Kidney capillary endothelial cell (primary cell): ENCODE results near the gene IRF1.
"Not testable (repeated sequence)": the region's sequence is repeated elsewhere in the genome, so short reads cannot be mapped to it uniquely, and the experiment has no call there.

ENCODE experiments used
- DNase-seq: peaks from one replicate; pipeline ENCODE4 v3.0.0-alpha.2; 2018; ENCODE audit warnings: low spot score

The IRF1 gene

DNA sequence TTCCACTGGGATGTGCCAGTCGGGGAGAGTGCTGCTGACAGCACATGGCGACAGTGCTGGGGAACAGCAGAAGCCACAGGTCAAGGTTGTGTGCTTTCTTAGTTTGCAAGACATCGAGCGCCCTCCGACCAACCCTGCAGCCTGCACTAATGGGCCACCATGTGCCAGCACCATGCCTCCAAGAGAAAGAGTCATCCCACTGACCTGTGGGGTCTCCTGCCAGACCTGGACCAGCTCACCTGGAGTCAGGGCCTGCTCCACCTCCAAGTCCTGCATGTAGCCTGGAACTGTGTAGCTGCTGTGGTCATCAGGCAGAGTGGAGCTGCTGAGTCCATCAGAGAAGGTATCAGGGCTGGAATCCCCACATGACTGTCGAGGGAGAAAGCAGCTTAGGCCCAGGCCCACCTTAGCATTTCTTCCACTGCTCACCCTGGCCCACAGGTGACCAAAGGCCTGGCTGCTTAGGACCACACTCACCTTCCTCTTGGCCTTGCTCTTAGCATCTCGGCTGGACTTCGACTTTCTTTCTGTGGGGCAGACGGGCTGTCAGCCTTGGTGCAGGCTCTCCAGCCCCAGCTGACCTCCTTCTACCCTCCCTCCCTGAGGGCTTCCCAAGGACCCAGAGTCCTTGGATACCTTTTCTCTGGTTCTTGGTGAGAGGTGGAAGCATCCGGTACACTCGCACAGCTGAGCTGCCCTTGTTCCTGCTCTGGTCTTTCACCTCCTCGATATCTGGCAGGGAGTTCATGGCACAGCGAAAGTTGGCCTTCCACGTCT lies 4.1 kb downstream of the IRF1 start:
- DNase-seq, result no peak

DNA sequence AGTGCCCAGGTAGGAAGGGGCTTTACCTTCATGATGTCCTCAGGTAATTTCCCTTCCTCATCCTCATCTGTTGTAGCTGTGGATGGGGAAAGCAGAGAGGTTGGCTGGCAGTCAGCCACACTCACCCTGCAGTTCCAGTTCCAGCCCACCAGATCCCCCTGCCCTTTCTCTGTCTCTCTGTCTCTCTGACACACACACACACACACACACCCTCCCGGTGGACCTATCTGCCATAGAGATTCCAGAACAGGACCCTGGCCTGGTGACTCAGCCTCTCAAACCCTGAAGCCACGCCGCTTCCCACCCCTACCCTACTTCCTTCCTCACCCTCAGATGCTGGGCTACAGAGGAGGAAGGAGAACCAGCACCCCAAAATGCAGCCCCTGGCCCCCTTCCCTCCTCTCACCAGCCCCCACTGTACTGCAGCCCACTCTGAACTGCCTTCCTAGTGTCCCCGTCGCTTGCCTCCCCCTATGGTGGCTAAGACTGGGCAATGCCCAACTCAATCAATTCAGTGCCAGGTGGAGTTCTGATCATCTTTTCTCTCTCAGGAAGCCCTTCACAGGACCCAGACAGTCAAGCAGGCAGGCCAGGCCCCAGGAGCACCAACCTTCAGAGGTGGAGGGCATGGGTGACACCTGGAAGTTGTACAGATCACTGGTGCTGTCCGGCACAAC lies 4.8 kb downstream of the IRF1 start:
- no peak for DNase-seq

DNA sequence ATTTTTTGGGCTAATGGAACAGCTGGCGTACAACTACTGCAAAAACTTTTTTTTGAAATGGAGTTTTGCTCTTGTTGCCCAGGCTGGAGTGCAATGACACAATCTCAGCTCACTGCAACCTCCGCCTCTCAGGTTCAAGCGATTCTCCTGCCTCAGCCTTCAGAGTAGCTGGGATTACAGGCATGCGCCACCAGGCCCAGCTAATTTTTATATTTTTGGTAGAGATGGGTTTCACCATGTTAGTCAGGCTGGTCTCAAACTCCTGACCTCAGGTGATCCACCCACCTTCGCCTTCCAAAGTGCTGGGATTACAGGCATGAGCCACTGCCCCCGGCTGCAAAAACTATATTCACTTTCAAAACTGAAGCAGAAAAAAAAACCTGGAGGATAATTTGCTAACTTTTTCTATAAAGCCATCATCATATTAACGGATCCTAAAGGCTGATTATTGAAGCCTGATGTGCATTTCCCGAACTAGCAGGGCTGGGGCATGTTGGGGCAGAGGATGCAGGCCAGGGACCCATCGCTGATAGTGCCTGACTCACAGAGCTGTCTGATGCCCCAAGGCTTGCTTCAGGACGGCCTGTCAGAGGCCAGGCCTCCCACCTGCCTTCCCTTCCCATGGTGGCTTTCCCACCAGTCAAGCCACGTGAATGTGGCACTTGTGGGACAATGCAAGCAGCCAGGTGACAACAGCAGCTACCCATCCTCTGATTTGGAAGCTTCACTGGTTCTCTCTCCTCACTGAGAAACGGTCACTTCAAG lies 5.5 kb downstream of the IRF1 start:
- DNase-seq, result not testable (repeated sequence)

DNA sequence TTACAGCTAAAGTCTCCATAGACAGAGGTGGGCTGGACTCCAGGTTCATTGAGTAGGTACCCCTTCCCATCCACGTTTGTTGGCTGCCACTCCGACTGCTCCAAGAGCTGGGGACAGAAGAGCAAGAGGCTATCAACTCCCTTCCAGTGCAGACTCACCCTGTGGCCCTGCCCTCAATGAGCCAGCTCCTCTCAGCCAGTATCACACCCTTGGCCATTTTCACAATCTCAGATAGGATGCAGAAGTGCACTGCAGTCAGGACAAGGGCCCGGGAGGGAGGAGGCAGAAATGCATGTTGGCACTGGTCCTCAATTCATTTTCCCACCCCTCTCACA lies 6.2 kb downstream of the IRF1 start:
- no peak for DNase-seq

DNA sequence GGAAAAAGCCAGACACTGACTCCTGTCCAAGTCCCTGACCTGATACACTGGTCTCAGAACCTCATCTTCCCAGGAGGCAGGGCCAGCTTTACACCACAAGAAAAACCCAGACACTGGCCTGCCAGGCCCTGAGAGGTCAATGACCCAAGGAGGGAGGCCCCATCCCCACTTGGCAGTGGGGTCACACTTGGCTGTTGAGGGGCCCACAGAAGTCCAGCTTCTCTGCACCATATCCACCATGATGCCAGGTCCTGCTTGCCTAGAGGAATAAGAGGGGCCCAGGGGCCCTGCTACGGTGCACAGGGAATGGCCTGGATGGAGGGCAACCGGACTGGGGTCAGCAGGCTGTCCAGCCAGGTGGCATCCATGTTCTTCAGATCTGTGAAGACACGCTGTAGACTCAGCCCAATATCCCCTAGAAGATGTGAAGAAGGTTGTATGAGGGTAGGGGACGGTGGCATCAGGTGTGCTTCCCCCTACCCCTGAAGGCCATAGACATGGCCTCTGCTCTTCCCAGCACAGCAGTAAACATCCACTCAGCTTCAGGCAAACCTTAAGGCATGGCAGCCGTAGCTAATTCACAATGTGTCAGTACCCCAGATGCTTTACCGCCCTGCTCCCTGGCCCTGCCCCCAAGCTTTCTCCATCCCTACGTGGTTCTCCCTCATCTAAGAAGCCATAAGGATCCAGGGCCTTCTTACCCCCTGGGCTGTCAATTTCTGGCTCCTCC lies 6.7 kb downstream of the IRF1 start:
- DNase-seq, result no peak

DNA sequence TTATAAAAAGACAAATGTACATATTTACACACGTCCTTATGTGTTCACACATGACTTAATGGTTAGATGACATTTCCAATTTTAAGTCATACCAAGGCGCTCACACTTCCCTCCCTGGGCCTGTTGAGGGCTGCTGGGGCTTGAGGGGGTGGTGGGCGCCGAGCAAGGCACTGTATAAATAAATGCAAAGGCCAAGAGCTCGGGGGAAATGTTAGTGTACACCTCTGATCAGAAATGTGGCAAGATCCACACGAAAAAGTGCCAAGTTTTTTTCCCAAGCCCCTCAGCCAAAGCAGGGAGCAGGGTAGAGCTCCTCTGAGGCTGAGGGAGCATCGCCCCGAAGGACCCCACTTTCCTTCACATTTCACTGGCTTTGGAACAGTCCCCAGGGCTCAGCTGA lies 7.5 kb downstream of the IRF1 start:
- DNase-seq, result no peak

DNA sequence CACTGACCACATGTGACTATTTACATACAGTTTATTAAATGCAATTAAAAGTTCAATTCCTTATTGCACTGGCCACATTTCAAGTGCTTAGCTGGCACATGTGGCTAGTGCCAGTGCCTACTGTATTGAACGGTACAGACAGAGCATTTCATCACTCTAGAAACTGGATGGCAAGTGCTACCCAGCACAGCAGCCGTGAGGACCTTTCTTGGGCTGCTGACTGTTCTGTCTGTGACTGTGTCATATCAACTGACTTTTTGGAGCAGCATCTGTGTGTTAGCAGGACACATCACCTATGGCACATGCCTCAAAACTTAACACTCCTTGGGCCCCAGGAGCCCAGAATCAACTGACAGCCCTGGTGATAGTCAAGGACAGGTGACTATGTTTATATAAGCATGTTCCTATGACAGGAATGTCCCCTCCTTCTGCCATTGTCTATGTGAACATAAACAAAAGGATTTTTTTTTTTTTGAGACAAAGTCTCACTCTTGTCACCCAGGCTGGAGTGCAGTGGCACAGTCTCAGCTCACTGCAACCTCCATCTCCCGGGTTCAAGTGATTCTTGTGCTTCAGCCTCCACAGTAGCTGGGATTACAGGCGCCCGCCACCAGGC lies 8.9 kb downstream of the IRF1 start:
- no peak for DNase-seq

DNA sequence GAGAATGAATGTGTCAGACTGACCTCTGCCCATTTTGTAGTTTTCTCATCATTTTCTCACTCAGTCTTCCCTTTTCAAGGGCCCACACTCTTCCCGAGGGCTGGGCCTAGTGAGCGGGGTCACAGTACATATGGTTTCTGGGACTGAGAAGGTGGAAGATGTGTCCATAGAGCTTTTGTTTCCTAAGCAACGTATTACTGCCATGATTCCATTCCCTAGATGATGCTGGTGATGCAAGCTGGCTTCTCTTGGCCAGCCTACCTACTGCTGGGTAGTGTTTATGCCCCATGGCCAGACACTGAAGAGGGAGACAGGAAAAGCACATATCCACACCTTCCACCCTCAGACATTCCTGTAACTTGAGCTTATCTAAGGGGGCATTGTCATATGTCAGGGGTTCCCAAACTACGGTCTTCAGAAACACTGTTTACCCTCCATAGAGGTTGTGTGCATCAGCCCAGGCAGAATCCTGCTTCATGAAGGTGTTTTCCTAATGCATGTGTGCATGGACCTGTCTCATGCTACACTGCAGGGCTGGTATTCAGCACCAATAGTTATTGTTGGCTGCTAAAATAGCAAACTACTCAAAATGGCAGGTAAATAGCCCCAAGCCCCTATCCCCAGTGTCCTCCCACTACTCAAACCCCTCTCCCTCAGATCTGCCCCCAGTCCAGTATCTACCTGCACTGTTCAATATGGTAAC lies 9.5 kb downstream of the IRF1 start:
- no peak for DNase-seq

DNA sequence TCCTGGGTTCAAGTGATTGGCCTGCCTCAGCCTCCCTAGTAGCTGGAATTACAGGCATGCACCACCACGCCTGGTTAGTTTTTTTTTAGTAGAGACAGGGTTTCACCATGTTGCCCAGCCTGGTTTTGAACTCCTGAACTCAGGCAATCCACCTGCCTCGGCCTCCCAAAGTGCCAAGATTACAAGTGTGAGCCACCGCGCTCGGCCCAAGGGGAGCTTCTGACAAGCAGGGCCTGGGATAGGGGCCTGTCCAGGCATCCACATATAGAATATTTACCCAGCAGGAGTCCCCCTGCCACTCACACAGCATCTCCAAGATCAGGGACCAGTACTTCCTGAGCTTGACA lies 10.1 kb downstream of the IRF1 start:
- DNase-seq, result no peak

DNA sequence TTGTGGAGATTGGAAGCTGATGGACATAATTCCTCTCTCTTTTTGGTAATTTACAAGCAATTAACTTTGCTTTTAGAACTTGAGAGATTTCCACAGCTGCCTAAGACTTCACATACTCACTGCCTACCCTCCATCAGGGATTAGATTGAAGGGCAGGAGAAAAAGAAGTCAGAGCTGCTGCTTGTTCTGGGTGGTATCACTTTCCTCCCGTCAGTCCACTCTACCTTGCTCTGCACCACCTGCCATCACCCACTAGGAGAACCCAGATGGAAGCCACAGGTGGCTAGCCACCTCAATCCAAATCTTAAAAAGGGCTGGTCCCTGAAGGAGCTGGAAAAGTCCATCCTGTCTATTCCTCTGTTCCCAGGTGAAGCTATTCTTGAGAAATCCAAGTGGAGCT lies 10.5 kb downstream of the IRF1 start:
- no peak for DNase-seq

DNA sequence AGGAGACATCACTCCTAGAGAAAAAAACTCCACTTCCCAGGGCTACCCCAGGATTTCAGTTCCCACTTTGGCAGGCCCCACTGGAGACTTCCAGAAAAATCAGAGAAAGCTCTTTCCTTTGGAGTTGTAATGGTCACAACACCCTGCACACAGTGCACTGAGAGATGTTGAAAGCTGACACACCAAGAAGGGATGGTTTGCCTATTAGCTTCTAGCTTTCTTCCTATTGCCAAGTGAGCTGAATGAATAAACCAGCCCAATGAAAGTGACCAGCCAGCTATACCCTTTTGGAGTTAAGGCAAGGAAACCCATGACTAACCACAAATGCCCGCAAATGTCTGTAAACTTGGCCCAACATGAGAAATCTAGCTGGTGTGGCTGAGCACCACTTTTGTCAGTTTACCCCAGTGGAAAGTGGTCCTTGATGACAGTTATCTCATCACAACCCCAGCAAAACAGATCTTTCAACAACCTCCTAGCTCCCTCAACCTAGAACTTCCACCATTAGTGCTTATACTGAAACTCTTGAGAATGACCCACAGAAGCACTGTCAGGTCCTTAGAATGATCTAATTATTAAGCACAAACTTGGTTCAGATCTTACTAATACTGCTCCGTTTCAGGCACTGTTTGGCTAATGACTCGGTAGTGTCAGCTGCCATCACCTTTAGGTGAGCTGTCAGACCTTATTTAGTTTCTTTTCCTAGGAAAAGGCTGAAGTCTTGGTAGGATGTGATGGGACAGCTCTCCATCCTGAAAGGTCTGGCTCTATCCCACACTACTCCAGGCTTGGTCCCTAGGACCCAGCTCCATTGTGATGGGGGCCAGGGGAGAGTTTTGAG lies 11.2 kb downstream of the IRF1 start:
- no peak for DNase-seq

DNA sequence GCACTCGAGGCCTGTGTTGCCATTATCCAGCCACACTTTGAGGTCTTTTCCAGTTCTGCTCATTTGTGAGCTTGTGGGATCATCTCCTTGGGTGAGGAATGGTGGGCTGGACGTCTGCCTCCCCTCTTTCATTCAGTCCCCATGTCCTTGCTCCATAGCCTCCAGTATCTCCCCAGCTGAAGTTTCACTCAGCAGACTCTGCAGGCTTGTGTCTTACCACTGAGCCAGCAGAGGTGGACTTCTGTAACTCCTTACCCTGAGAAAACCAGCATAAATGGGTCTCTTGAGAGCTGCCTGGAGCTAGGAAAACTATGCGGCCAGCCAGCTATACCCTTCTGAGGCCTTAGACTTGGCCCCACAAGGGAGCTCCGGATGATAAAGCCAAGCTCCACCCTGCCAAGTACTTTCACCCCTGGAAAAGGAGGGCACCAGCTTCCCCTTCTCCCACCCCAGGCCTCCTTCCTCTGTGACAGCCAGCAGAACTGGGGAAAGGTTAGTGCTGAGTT lies 12.2 kb downstream of the IRF1 start:
- no peak for DNase-seq

DNA sequence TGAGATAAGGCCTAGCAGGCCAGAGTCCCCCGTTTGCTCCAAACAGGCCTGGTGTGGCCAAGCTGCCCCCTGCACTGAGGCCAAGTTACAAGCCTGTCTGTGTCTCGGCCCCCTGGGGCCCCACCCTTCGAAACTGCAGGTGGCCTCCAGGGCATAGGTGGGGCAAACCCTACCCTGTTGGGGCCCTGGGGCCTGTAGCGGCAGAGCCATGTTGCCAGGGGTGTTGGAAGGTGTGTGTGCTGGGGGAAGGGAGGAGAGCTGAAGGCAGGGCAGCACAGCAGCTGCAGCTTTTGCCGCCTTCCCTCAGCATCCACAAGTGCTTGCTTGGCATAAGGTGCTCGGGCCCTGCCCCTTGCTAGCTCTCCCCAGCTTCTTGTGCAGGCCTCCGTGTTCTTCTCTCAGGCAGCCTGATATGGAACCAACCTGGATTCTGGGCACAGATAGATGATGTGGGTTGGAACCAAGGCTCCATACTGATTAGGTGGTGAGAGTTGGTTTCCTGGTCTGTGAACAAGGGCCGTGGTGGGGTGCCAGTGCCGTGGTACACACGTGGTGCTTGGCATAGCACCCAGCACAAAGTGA lies 12.7 kb downstream of the IRF1 start:
- no peak for DNase-seq

DNA sequence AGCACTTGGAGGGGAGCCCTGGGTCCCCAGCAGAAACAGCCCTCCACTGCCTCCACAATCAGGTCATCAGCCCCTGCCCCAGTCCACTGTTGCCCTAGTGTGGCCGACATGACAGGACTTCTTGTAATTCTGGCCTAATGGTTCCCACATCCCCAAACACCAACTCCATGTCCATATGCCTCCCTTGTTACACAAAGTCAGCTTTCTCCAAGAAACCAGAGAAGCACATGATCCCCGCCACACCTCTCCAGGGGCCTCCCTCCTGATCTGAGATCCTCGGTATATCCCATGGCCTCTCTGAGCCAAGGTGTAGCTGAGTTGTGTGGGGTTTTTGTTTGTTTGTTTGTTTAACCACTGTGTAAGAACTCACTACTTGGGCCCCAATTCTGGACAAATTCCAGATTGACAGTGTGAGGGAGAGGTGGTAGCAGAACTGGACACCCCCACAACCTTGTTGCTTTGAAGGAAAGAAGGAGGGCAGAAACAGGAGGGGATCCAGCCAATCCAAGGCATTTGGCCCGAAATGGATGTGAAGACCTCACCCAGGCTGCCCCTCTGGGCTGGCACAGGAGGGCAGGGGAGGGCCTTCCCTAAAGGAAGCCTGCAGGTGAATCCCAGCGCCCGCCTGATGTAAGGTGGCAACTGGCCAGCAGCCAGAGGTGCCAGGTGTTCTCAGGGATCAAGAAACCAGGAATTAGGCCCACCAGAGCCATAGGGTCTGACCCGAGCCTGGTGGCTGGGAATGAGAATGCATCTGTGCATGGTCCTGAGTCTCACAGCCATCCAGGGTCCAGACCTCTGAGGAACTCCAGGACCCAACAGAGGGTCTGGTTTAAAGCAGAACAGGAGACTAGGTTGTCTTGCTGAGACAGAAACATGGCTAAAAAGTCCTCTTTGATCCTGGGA lies 13.4 kb downstream of the IRF1 start:
- DNase-seq, result no peak

DNA sequence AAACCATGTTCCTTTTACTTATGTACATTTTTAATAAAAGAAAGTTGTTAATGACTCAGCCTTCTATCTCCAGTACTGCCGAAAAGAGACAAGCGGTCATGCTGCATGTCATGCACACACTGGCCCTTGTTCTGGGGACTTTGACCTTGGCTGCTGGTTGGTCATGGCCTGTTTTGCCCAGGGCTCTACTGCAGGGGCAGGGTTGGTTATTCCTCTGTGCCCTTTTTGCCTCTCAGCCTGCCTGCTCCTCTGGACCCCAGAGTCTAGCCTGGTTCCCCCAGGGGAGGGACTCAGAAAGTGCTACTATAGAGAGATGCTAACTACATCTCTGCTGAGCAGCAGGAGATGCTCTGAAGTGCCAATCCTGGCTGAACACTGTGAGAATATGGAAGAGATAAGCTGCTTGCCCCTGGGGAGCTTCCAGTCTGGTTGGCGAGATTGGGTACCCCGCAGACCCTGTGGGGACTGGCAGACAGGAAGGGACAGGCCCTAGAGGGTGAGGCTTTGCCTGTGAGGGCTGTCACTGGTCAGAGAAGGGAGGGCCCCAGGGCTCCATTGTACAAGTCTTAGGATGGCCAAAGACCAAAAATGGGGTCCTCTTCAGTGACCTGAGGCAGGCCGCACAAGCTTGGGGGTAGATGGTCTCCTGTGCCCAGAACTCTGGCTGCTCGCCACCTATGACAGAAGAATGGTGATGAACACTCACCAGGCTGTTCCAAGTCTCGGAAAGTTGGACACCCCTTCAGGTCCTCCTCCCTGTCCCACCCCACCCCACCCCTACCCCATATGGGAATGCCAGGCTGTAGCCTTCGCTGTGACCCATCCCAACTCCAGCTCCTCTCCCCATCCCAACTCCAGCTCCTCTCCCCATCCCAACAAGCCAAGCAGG lies 14.3 kb downstream of the IRF1 start:
- DNase-seq, result no peak

DNA sequence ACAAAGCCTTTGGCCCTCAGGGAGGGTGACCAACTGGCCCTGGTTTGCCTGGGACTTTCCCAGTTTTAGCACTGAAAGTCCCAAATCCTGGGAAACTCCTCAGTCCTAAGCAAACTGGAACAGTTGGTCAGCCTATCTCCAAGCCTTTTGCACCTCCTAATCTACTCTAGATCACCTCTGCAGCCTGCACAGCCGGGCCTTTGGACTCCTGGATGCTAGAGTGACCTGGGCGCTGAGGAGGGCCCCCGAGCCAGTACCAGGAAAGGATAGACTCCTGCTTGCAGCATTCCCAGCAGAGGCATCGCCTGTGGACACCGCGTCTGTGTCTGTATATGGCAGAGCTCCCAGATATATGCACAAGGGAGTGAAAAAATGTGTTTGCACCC lies 15.1 kb downstream of the IRF1 start:
- DNase-seq, result no peak

DNA sequence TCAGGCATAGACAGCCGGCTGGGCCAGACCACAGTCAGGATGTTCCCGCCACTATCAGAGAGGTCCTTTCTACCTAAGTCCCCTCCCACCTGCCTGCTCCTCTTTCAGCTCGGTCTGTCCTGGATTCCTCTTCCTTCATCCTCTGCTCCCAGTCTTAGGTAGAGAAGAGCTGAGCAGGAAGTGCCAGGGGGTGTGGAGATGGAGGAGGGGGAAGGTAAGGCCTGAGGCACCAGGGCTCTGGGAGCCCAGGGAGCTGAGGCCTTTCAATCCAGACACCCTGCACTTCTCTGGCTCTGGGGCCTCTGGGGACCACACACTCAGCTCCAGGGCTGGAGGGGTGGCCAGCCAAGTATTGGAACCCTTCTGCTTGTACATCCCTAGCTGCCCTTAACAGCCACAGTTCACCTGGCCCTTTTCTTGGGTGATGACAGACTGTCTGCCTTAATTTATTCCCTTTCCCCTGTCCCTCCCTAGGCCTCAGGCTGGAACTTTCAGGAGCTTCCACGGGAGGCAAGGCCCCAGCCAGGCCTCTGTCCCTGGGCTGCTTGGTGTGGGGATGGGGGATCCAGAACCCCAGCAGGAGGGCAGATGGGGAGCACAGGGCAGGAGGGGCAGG lies 15.6 kb downstream of the IRF1 start:
- no peak for DNase-seq
